ENCODE data around the gene EPAS1. TPM values are rescaled to one million over a fixed set of nuclear protein-coding genes. Genes with fewer than 3 reads are reported as not detected.

The EPAS1 gene
- total and polyA plus RNA-seq, 2 of the 13 experiments (the other 11 are each of a cell fraction or from before 2014, with no cell fraction given): 47.1 to 182 TPM

GRCh38 chr2:46308629-46309028 lies 11.4 kb downstream of the EPAS1 start (continued):
- TF ChIP-seq ZSCAN31 (CRISPR knock-in tag; IDR thresholded peaks at IDR 0.05; ENCODE audit: low read depth): 0 out of 2 replicates have a peak, but pooled peaks have one; percentile 52
- no peak for TF ChIP-seq KLF12 (CRISPR knock-in tag; IDR thresholded peaks at IDR 0.05; ENCODE audit: borderline replicate concordance)
- no peak for TF ChIP-seq ZNF292 (CRISPR knock-in tag; IDR thresholded peaks at IDR 0.05; ENCODE audit: borderline replicate concordance, low read depth)
- TF ChIP-seq ZBTB49 (CRISPR knock-in tag; IDR thresholded peaks at IDR 0.05; ENCODE audit: borderline replicate concordance): no peak
- no peak for TF ChIP-seq HNRNPLL (IDR thresholded peaks at IDR 0.05; ENCODE audit: low read depth, low read length, poor library complexity, severe bottlenecking)
- TF ChIP-seq ZFP90 (CRISPR knock-in tag; IDR thresholded peaks at IDR 0.05; ENCODE audit: borderline replicate concordance): no peak
- no peak for TF ChIP-seq RBM22 (optimal IDR thresholded peaks at IDR 0.05; ENCODE audit: low read length)
- no peak for TF ChIP-seq ZNF577 (CRISPR knock-in tag; IDR thresholded peaks at IDR 0.05; ENCODE audit: borderline replicate concordance, low read depth)
- peak; percentile 21; the same call in 1 of the 2 replicates for TF ChIP-seq ARID4A (CRISPR knock-in tag; IDR thresholded peaks at IDR 0.05; ENCODE audit: borderline replicate concordance)
- TF ChIP-seq ZNF510 (CRISPR knock-in tag; IDR thresholded peaks at IDR 0.05; ENCODE audit: low read depth): no peak
- no peak for TF ChIP-seq ZNF251 (CRISPR knock-in tag; IDR thresholded peaks at IDR 0.05)
- peak; percentile 90 for TF ChIP-seq SMAD3 (CRISPR knock-in tag; IDR thresholded peaks at IDR 0.05)
- no peak for TF ChIP-seq PAX8 (CRISPR knock-in tag; IDR thresholded peaks at IDR 0.05; ENCODE audit: borderline replicate concordance)
- peak; percentile 54 for TF ChIP-seq TEAD3 (CRISPR knock-in tag; optimal IDR thresholded peaks at IDR 0.05; ENCODE audit: borderline replicate concordance)
- TF ChIP-seq SRF (IDR thresholded peaks at IDR 0.05; ENCODE audit: low read depth, low read length): no peak
- TF ChIP-seq EP300 (IDR thresholded peaks at IDR 0.05; ENCODE audit: low read depth in 2 of 2, low read length in 2 of 2): peak in 1 of 2 experiments; percentile 77; a peak in 2 of 4 replicates
- TF ChIP-seq EP300 (CRISPR knock-in tag; IDR thresholded peaks at IDR 0.05; ENCODE audit: borderline replicate concordance): 0 out of 2 replicates have a peak, but pooled peaks have one; percentile 24
- TF ChIP-seq HOXA5 (CRISPR knock-in tag; IDR thresholded peaks at IDR 0.05): peak; percentile 70; the same call in 1 of the 2 replicates
- peak; percentile 37; the same call in 1 of the 2 replicates for TF ChIP-seq ZNF205 (CRISPR knock-in tag; IDR thresholded peaks at IDR 0.05)
- no peak for TF ChIP-seq POLR2A (IDR thresholded peaks at IDR 0.05; ENCODE audit: insufficient read depth in 1 of 2, low read depth in 2 of 2, low read length in 2 of 2)
- no peak for TF ChIP-seq MXD3 (CRISPR knock-in tag; IDR thresholded peaks at IDR 0.05)
- TF ChIP-seq ZNF7 (CRISPR knock-in tag; IDR thresholded peaks at IDR 0.05): no peak
- TF ChIP-seq NFYC (CRISPR knock-in tag; IDR thresholded peaks at IDR 0.05): no peak; the same call in 1 of the 2 replicates
